Liver (tissue), 3 donors: ENCODE data around the gene ACACB.

Experiments used
- CTCF ChIP-seq: fragments of 150-350 bp; IDR thresholded peaks from 2 replicates; pipeline ENCODE4 v1.5.1; 2017; ENCODE audit warnings: improper control_type of control experiment, low read depth, low read length; ENCODE audit not compliant: missing input control
- JUND ChIP-seq, 2 donors: IDR thresholded peaks; 2 replicates each; pipeline ENCODE4 v1.6.1; 2016; ENCODE audit warnings: antibody characterized with exemption in 2 of 2
- REST ChIP-seq: IDR thresholded peaks from 2 replicates; pipeline ENCODE4 v1.6.1; 2016; ENCODE audit warnings: antibody characterized with exemption, mild to moderate bottlenecking
- RXRA ChIP-seq, 2 donors: IDR thresholded peaks; 2 replicates each; pipeline ENCODE4 v1.6.1; 2017 to 2018; ENCODE audit warnings: antibody characterized with exemption in 2 of 2, mild to moderate bottlenecking in 1 of 2
- SP1 ChIP-seq: IDR thresholded peaks from 2 replicates; pipeline ENCODE4 v1.6.1; 2018; ENCODE audit warnings: antibody characterized with exemption, mild to moderate bottlenecking
- TAF1 ChIP-seq: conservative IDR thresholded peaks from 2 replicates; pipeline ENCODE4 v1.6.1; 2016; ENCODE audit warnings: antibody characterized with exemption, mild to moderate bottlenecking
- donor health status: healthy.
- donor health status: healthy.

GRCh38 chr12:109097435-109098182 is 18.8 kb upstream of the ACACB start, which contains the start of gene UNG:
- TF ChIP-seq TAF1 (no peak), CTCF (no peak), RXRA (IDR thresholded peaks at IDR 0.05) (no peak), SP1 (peak; percentile 96), JUND (IDR thresholded peaks at IDR 0.05) (no peak), REST (no peak)
